ENCODE results near the gene ARHGEF19. TPM values are rescaled to one million over a fixed set of nuclear protein-coding genes. Genes with fewer than 3 reads are reported as not detected.

ARHGEF19 gene
- total and polyA plus RNA-seq, 8 donors: 3.5 to 20.1 (median 9.5) TPM

- 77 to 89% (median 84%) methylated on average over 7 of the region's 7 CpGs for WGBS, 5 donors
- H3K36me3 ChIP-seq: peaks cover 5 to 22% (median 11%) of the 10 kb centered on the region in 4 donors
- no peaks in the 10 kb centered on the region for H3K9me3 ChIP-seq
- H3K4me1 ChIP-seq: peaks cover 0 to 4% (median 0%) of the 10 kb centered on the region in 4 donors
- TF ChIP-seq POLR2AphosphoS5 (IDR thresholded peaks at IDR 0.05): no peak
- H3K27me3 ChIP-seq: no peaks in the 10 kb centered on the region
- no peak for DNase-seq
- intact Hi-C loops (cut with DNase I; ENCODE audit: low total_unique reads): no loop called here
- no peak overlapping the region for H3K4me3 ChIP-seq
- no peak overlapping the region for H3K27ac ChIP-seq
These were observed 16.9 kb downstream of the ARHGEF19 start for GRCh38 chr1:16195518-16195905.

- intact Hi-C loops (cut with DNase I; ENCODE audit: low total_unique reads): no loop called here
- H3K4me1 ChIP-seq: peaks cover 0 to 29% (median 7%) of the 10 kb centered on the region in 4 donors
- peaks cover 0 to 15% (median 0%) of the 10 kb centered on the region in 3 donors for H3K27me3 ChIP-seq
- no peak for DNase-seq
- WGBS, 5 donors: 73 to 86% (median 82%) methylated on average over 6 of the region's 6 CpGs
- TF ChIP-seq CTCF (IDR thresholded peaks at IDR 0.05): no peak
- TF ChIP-seq POLR2AphosphoS5 (IDR thresholded peaks at IDR 0.05): no peak
- no peak for TF ChIP-seq POLR2A (IDR thresholded peaks at IDR 0.05)
- TF ChIP-seq EP300 (IDR thresholded peaks at IDR 0.05): no peak
- no peak overlapping the region for H3K27ac ChIP-seq
- no peaks in the 10 kb centered on the region for H3K36me3 ChIP-seq
- no peaks in the 10 kb centered on the region for H3K9me3 ChIP-seq
- no peak overlapping the region for H3K4me3 ChIP-seq
These were observed 20.4 kb downstream of the ARHGEF19 start for GRCh38 chr1:16191916-16192546.

GRCh38 chr1:16191309-16191708 lies 21.1 kb downstream of the ARHGEF19 start:
- Histone ChIP-seq H3K4me1 (peaks cover 0 to 33% (median 7%) of the 10 kb centered on the region in 4 donors), H3K27me3 (peaks cover 0 to 15% (median 0%) of the 10 kb centered on the region in 3 donors), H3K4me3 (no peak overlapping the region), H3K36me3 (no peaks in the 10 kb centered on the region), H3K27ac (no peak overlapping the region), H3K9me3 (no peaks in the 10 kb centered on the region)
- TF ChIP-seq POLR2AphosphoS5 (IDR thresholded peaks at IDR 0.05) (no peak), EP300 (IDR thresholded peaks at IDR 0.05) (no peak), CTCF (IDR thresholded peaks at IDR 0.05) (no peak), POLR2A (IDR thresholded peaks at IDR 0.05) (no peak)
- WGBS, 5 donors: 50 to 92% (median 83%) methylated on average over 1 of the region's 1 CpG
- DNase-seq: no peak
- intact Hi-C loops (cut with DNase I; ENCODE audit: low total_unique reads): no loop called here

GRCh38 chr1:16189921-16190621 lies 22.4 kb downstream of the ARHGEF19 start:
- Histone ChIP-seq H3K4me1 (peaks cover 0 to 33% (median 7%) of the 10 kb centered on the region in 4 donors), H3K36me3 (no peaks in the 10 kb centered on the region), H3K27ac (no peak overlapping the region), H3K9me3 (no peaks in the 10 kb centered on the region), H3K4me3 (no peak overlapping the region), H3K27me3 (peaks cover 0 to 15% (median 0%) of the 10 kb centered on the region in 3 donors)
- WGBS, 5 donors: 36 to 63% (median 50%) methylated on average over 8 to 9 of the region's 9 CpGs
- intact Hi-C loops (cut with DNase I; ENCODE audit: low total_unique reads): no loop called here
- no peak for DNase-seq
- TF ChIP-seq CTCF (IDR thresholded peaks at IDR 0.05): no peak
- no peak for TF ChIP-seq POLR2AphosphoS5 (IDR thresholded peaks at IDR 0.05)

- no peak for DNase-seq
- H3K4me1 ChIP-seq: peaks cover 0 to 38% (median 14%) of the 10 kb centered on the region in 4 donors
- no peak overlapping the region for H3K27ac ChIP-seq
- H3K36me3 ChIP-seq: no peaks in the 10 kb centered on the region
- no peaks in the 10 kb centered on the region for H3K9me3 ChIP-seq
- H3K4me3 ChIP-seq: no peak overlapping the region
- WGBS, 5 donors: 33 to 42% (median 37%) methylated on average over 6 of the region's 6 CpGs
- intact Hi-C loops (cut with DNase I; ENCODE audit: low total_unique reads): no loop called here
- peaks cover 0 to 15% (median 0%) of the 10 kb centered on the region in 3 donors for H3K27me3 ChIP-seq
- TF ChIP-seq POLR2AphosphoS5 (IDR thresholded peaks at IDR 0.05) (no peak), CTCF (IDR thresholded peaks at IDR 0.05) (no peak), POLR2A (IDR thresholded peaks at IDR 0.05) (no peak), EP300 (IDR thresholded peaks at IDR 0.05) (no peak)
These were observed 23.4 kb downstream of the ARHGEF19 start for GRCh38 chr1:16189003-16189402.

All from stomach (tissue), 9 donors.